H1 (cell line): ENCODE data around the gene CLEC16A. TPM values are rescaled to one million over a fixed set of nuclear protein-coding genes. Genes with fewer than 3 reads are reported as not detected.
A peak's percentile ranks its signal among the peaks of the same experiment; 100 is the strongest.

Experiments
- CTCF ChIA-PET: fragments of 300-600 bp; sonication (Branson Sonifier 250); formaldehyde crosslinking; loops from one replicate; lab custom pipeline; 2021; ENCODE audit not compliant: partially characterized antibody; lab: Charles Lee
- POLR2A ChIA-PET: fragments of 300-600 bp; sonication (Branson Sonifier 250); formaldehyde crosslinking; loops from one replicate; lab custom pipeline; 2021; ENCODE audit warnings: inconsistent platforms; ENCODE audit not compliant: partially characterized antibody; lab: Charles Lee
- DNase-seq, 2 experiments: peaks; one replicate each; pipeline versions ENCODE4 v3.0.0 to v3.0.0-alpha.2; 2010 to 2022; ENCODE audit warnings: low spot score in 2 of 2, low read depth in 1 of 2, mixed read lengths in 1 of 2
- FAIRE-seq: peaks from 2 replicates; lab custom pipeline; 2011; peaks lifted over from hg19 to GRCh38; lab: Jason Lieb, UNC
- H2AFZ ChIP-seq: 2 replicates; pipeline ENCODE4 v1.8.1; 2012; ENCODE audit warnings: low read length, inconsistent platforms
- H2AK5ac ChIP-seq: 2 replicates; pipeline ENCODE4 v1.6.1; 2013; ENCODE audit warnings: low read depth, low read length
- H2BK120ac ChIP-seq: replicated peaks from 2 replicates; pipeline ENCODE3; 2013; ENCODE audit warnings: low read depth, low read length, inconsistent platforms
- H2BK12ac ChIP-seq: 2 replicates; pipeline ENCODE4 v1.6.1; 2013; ENCODE audit warnings: low read depth, low read length
- H2BK15ac ChIP-seq: 2 replicates; pipeline ENCODE4 v1.6.1; 2013; ENCODE audit warnings: low read length
- H2BK20ac ChIP-seq: 2 replicates; pipeline ENCODE4 v1.6.1; 2013; ENCODE audit warnings: low read length
- H2BK5ac ChIP-seq: 2 replicates; pipeline ENCODE4 v1.6.1; 2013; ENCODE audit warnings: low read depth, low read length
- H3K14ac ChIP-seq: 2 replicates; pipeline ENCODE4 v1.6.1; 2013; ENCODE audit warnings: inconsistent platforms; ENCODE audit not compliant: insufficient read length
- H3K18ac ChIP-seq: 2 replicates; pipeline ENCODE4 v1.6.1; 2013; ENCODE audit warnings: low read length; ENCODE audit errors: extremely low read depth
- H3K23ac ChIP-seq: 2 replicates; pipeline ENCODE4 v1.6.1; 2013; ENCODE audit warnings: inconsistent platforms; ENCODE audit not compliant: insufficient read length
- H3K23me2 ChIP-seq: 2 replicates; pipeline ENCODE4 v1.6.1; 2013; ENCODE audit warnings: low read depth, low read length
- H3K27ac ChIP-seq: 2 replicates; pipeline ENCODE4 v1.6.1; 2011; ENCODE audit warnings: low read depth, low read length, inconsistent platforms
- H3K27me3 ChIP-seq, 4 experiments: replicated peaks in 1 of 4; 1 replicate in 1 of 4; 2 replicates in 3 of 4; pipeline versions ENCODE4 v1.6.1 to v1.8.1; 2011 to 2013; ENCODE audit warnings: low read length in 3 of 4, mild to moderate bottlenecking in 3 of 4, inconsistent platforms in 2 of 4, mixed read lengths in 2 of 4, moderate library complexity in 1 of 4; ENCODE audit not compliant: control insufficient read depth in 3 of 4, insufficient read depth in 3 of 4; ENCODE audit errors: extremely low read depth in 1 of 4
- H3K36me3 ChIP-seq, 4 experiments: 2 replicates each; pipeline versions ENCODE4 v1.6.1 to v1.8.1; 2011 to 2013; ENCODE audit warnings: mild to moderate bottlenecking in 4 of 4, low read length in 3 of 4, moderate library complexity in 2 of 4, control low read depth in 1 of 4, inconsistent platforms in 1 of 4; ENCODE audit not compliant: insufficient read depth in 4 of 4, control insufficient read depth in 2 of 4
- H3K4ac ChIP-seq: replicated peaks from 2 replicates; pipeline ENCODE3; 2013; ENCODE audit warnings: low read length, low read depth, mixed read lengths, inconsistent platforms; ENCODE audit not compliant: insufficient read length
- H3K4me1 ChIP-seq, 4 experiments: replicated peaks in 1 of 4; 1 replicate in 1 of 4; 2 replicates in 3 of 4; pipeline versions ENCODE4 v1.6.1 to v1.8.1; 2011 to 2013; ENCODE audit warnings: low read length in 3 of 4, inconsistent platforms in 2 of 4, mixed read lengths in 1 of 4; ENCODE audit not compliant: insufficient read depth in 4 of 4, control insufficient read depth in 3 of 4
- H3K4me2 ChIP-seq, 2 experiments: 2 replicates each; pipeline versions ENCODE4 v1.6.1 to v1.8.1; 2011 to 2013; ENCODE audit warnings: low read depth in 2 of 2, low read length in 2 of 2, control low read depth in 1 of 2, inconsistent platforms in 1 of 2, mild to moderate bottlenecking in 1 of 2; ENCODE audit not compliant: insufficient read depth in 1 of 2
- H3K4me3 ChIP-seq, 4 experiments: fragments of 200-600, 300-600 bp in 1 of 4; sonication (generic), shearing (Covaris generic), sonication (Bioruptor Twin) in 1 of 4; 2 replicates each; pipeline versions ENCODE4 v1.5.1 to v1.8.1; 2011 to 2016; ENCODE audit warnings: low read length in 4 of 4, low read depth in 3 of 4, control low read depth in 2 of 4, inconsistent platforms in 2 of 4, mild to moderate bottlenecking in 2 of 4, mixed read lengths in 1 of 4, moderate library complexity in 1 of 4; ENCODE audit not compliant: insufficient read depth in 2 of 4; ENCODE audit errors: extremely low read depth in 1 of 4
- H3K56ac ChIP-seq: replicated peaks from 2 replicates; pipeline ENCODE3; 2013; ENCODE audit warnings: low read depth, mild to moderate bottlenecking, mixed read lengths, low read length, inconsistent platforms; ENCODE audit not compliant: insufficient read length
- H3K79me1 ChIP-seq: 2 replicates; pipeline ENCODE4 v1.6.1; 2013; ENCODE audit warnings: low read depth, low read length, control low read depth
- H3K79me2 ChIP-seq, 2 experiments: 2 replicates each; pipeline versions ENCODE4 v1.6.1 to v1.8.1; 2012 to 2013; ENCODE audit warnings: low read length in 2 of 2, mild to moderate bottlenecking in 2 of 2, inconsistent platforms in 1 of 2; ENCODE audit not compliant: insufficient read depth in 2 of 2, control insufficient read depth in 1 of 2
- H3K9ac ChIP-seq, 4 experiments: replicated peaks in 1 of 4; 1 replicate in 1 of 4; 2 replicates in 3 of 4; pipeline versions ENCODE4 v1.6.1 to v1.8.1; 2011 to 2013; ENCODE audit warnings: low read depth in 3 of 4, low read length in 3 of 4, control low read depth in 2 of 4, mild to moderate bottlenecking in 2 of 4, moderate library complexity in 2 of 4, inconsistent platforms in 1 of 4; ENCODE audit errors: extremely low read depth in 1 of 4
- H3K9me3 ChIP-seq, 2 experiments: 2 replicates each; pipeline versions ENCODE4 v1.6.1 to v1.8.1; 2012 to 2013; ENCODE audit warnings: mild to moderate bottlenecking in 2 of 2, moderate library complexity in 2 of 2, control low read depth in 1 of 2, inconsistent platforms in 1 of 2, low read depth in 1 of 2, low read length in 1 of 2, mixed read lengths in 1 of 2; ENCODE audit not compliant: insufficient read depth in 2 of 2
- H4K20me1 ChIP-seq, 2 experiments: replicated peaks in 1 of 2; 2 replicates each; pipeline versions ENCODE3 to v1.8.1; 2011 to 2013; ENCODE audit warnings: inconsistent platforms in 2 of 2, low read length in 2 of 2, mild to moderate bottlenecking in 1 of 2; ENCODE audit not compliant: insufficient read depth in 2 of 2, control insufficient read depth in 1 of 2
- H4K5ac ChIP-seq: 2 replicates; pipeline ENCODE4 v1.6.1; 2013; ENCODE audit warnings: low read length, low read depth, mixed read lengths, inconsistent platforms; ENCODE audit not compliant: insufficient read length
- H4K8ac ChIP-seq: 2 replicates; pipeline ENCODE4 v1.8.0; 2013; ENCODE audit warnings: mild to moderate bottlenecking, moderate library complexity, low read length, inconsistent platforms; ENCODE audit not compliant: insufficient read depth; ENCODE audit errors: extremely low read depth
- H4K91ac ChIP-seq: replicated peaks from 2 replicates; pipeline ENCODE3; 2013; ENCODE audit warnings: low read length, mixed read lengths, inconsistent platforms; ENCODE audit not compliant: insufficient read length
- CBX8 ChIP-seq: fragments of 300-800, 300-1000 bp; sonication (generic); IDR thresholded peaks from 2 replicates; pipeline ENCODE4 v1.7.1; 2016; ENCODE audit warnings: low read depth, low read length, borderline replicate concordance
- YY1 ChIP-seq: IDR thresholded peaks from 2 replicates; pipeline ENCODE4 v1.6.1; 2011; ENCODE audit warnings: low read depth, mild to moderate bottlenecking, low read length
- WGBS, 2 experiments: shearing (Covaris generic) in 1 of 2; methylation state at CpG; one replicate each; pipeline versions ENCODE4 v1.1.6 to v1.1.7; 2013 to 2015; ENCODE audit warnings: low lambda C conversion rate in 2 of 2, mixed read lengths in 2 of 2, inconsistent platforms in 1 of 2, low coverage in 1 of 2, missing lambda C conversion rate in 1 of 2; ENCODE audit not compliant: insufficient replicate concordance in 2 of 2, insufficient coverage in 1 of 2, insufficient read length in 1 of 2; ENCODE audit errors: extremely low coverage in 1 of 2, missing lambda C conversion rate in 1 of 2; 5-methylcytosine and 5-hydroxymethylcytosine counted together
- polyA plus RNA-seq, 7 experiments: library from polyadenylated mRNA; depleted of rRNA in 3 of 7; stranded (reverse) in 5 of 7; unstranded in 2 of 7; fragments of >200 nt in 5 of 7; fragments of 200-250 nt in 2 of 7; gene quantifications; 1 replicate in 5 of 7; 2 replicates in 1 of 7; 4 replicates in 1 of 7; pipeline versions ENCODE4 v1.2.1 to v1.2.3, GENCODE V29; 2011 to 2013; ENCODE audit warnings: missing spikeins in 2 of 7, mixed read lengths in 2 of 7
- total RNA-seq: library from RNA; stranded (reverse); fragmentation: NEBNext Ultra II Directional; extraction: Animal tissue kit (Norgen Biotek cat#: 25700); gene quantifications from 2 replicates; pipeline ENCODE4 v1.2.1, GENCODE V29; 2021

CLEC16A gene
- total and polyA plus RNA-seq, 2 of the 8 experiments (the other 6 are each of a cell fraction or from before 2014, with no cell fraction given): 7.6 to 19.3 TPM

DNA sequence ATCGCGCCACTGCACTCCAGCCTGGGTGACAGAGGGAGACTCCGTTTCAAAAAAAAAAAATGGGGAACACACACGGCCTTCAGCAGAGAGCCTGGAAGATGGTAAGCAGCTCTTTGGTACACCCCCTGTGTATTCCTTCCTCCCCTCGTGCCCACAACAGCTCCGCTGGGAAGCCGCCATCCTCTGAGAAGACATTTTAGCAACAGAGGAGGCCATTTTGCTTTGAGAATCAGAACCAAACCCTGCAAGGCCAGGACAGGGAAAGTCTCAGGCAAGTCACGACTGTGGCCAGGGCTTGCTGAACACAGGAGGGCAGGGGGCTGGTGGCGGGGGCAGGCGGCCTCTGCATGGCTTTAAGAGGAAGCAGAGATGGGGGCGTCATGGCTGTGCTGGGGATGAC lies 265.9 kb downstream of the CLEC16A start:
- Histone ChIP-seq H2BK5ac (no peak overlapping the region), H3K9ac (no peak overlapping the region), H4K8ac (no peak overlapping the region; the same call in 1 of the 2 replicates), H2AK5ac (no peak overlapping the region), H3K23me2 (no peaks in the 10 kb centered on the region), H3K36me3 (no peaks in the 10 kb centered on the region), H3K79me1 (no peaks in the 10 kb centered on the region), H3K9me3 (peaks cover 8% of the 10 kb centered on the region in 2 experiments), H3K27me3 (no peaks in the 10 kb centered on the region), H2BK12ac (no peak overlapping the region), H3K4me1 (peaks cover 0 to 4% (median 2%) of the 10 kb centered on the region in 4 experiments; a peak in 3 of 7 replicates), H2BK20ac (no peak overlapping the region), H3K14ac (no peak overlapping the region), H3K18ac (no peak overlapping the region), H4K5ac (no peak overlapping the region), H2BK15ac (no peak overlapping the region), H3K27ac (no peak overlapping the region), H2BK120ac (no peak overlapping the region), H3K23ac (no peak overlapping the region), H3K79me2 (no peaks in the 10 kb centered on the region), H4K20me1 (no peaks in the 10 kb centered on the region), H3K4me3 (no peak overlapping the region), H3K56ac (no peak overlapping the region), H3K4me2 (no peak overlapping the region), H3K4ac (no peak overlapping the region), H2AFZ (no peak overlapping the region), H4K91ac (no peak overlapping the region)
- FAIRE-seq (no peak), DNase-seq (no peak)
- CTCF ChIA-PET: interaction anchor here (0.8 to 3.0 kb wide), 5 partner anchors 8 to 146 kb away, joined by 3 to 13 read pairs (median 4); no protein-coding TSS in a partner anchor
- 90% methylated on average over 6 of the region's 11 CpGs; no CpG with 5 or more reads in 1 of the 2 experiments for WGBS, 2 experiments
- TF ChIP-seq CBX8 (no peak), YY1 (peak; percentile 63; the same call in 1 of the 2 replicates)
- POLR2A ChIA-PET: interaction anchor here (1.4 kb wide), 1 partner anchor 46 kb away, joined by 5 read pairs; the partner anchor contains the start of gene SOCS1
